PC-9 (cell line): ENCODE measurements around the gene OIT3. TPM values are rescaled to one million over a fixed set of nuclear protein-coding genes. Genes with fewer than 3 reads are reported as not detected.

Source experiments
- BruUV-seq: library from RNA; stranded (reverse); fragments of 400-500 nt; replicated peaks from 2 replicates; lab custom pipeline; 2021; lab: Mats Ljungman, UMichigan
- CTCF ChIA-PET: fragments of 300-600 bp; sonication (Branson Sonifier 250); formaldehyde crosslinking; loops from one replicate; lab custom pipeline; 2022; ENCODE audit warnings: antibody characterized with exemption; lab: Charles Lee
- POLR2A ChIA-PET: fragments of 300-600 bp; sonication (Branson Sonifier 250); formaldehyde crosslinking; loops from one replicate; lab custom pipeline; 2022; ENCODE audit warnings: antibody characterized with exemption; ENCODE audit not compliant: unreplicated experiment; lab: Charles Lee
- DNase-seq, 2 experiments: peaks; one replicate each; pipeline versions ENCODE4 v3.0.0 to v3.0.0-alpha.2; 2015 to 2022; ENCODE audit warnings: mixed read lengths in 1 of 2
- H2AFZ ChIP-seq: fragments of 200-600 bp; sonication (generic); 2 replicates; pipeline ENCODE4 v1.8.1; 2017; ENCODE audit warnings: antibody characterized with exemption
- H3F3A ChIP-seq: fragments of 200-600 bp; sonication (generic); 2 replicates; pipeline ENCODE4 v1.8.1; 2017; ENCODE audit warnings: antibody characterized with exemption, mild to moderate bottlenecking, low read depth; ENCODE audit not compliant: insufficient read depth
- H3K27ac ChIP-seq: fragments of 200-600 bp; sonication (generic); 2 replicates; pipeline ENCODE4 v1.6.1; 2016; ENCODE audit warnings: mixed run types
- H3K27me3 ChIP-seq: fragments of 200-600 bp; sonication (generic); 2 replicates; pipeline ENCODE4 v1.6.1; 2016; ENCODE audit warnings: low read depth, mixed run types; ENCODE audit not compliant: insufficient read depth
- H3K36me3 ChIP-seq: fragments of 200-600 bp; sonication (generic); 2 replicates; pipeline ENCODE4 v1.6.1; 2016; ENCODE audit warnings: low read depth, mixed run types
- H3K4me1 ChIP-seq: fragments of 200-600 bp; sonication (generic); replicated peaks from 2 replicates; pipeline ENCODE4 v1.6.1; 2016; ENCODE audit warnings: mixed run types; ENCODE audit not compliant: insufficient read depth
- H3K4me2 ChIP-seq: fragments of 200-600 bp; sonication (generic); 2 replicates; pipeline ENCODE4 v1.6.1; 2017; ENCODE audit warnings: mixed run types
- H3K4me3 ChIP-seq: fragments of 200-600 bp; sonication (generic); 2 replicates; pipeline ENCODE4 v1.6.1; 2016; ENCODE audit warnings: mixed run types
- H3K79me2 ChIP-seq: fragments of 200-600 bp; sonication (generic); 2 replicates; pipeline ENCODE4 v1.6.1; 2017; ENCODE audit warnings: low read depth, mixed run types
- H3K9me2 ChIP-seq: fragments of 200-600 bp; sonication (generic); 2 replicates; pipeline ENCODE4 v1.8.1; 2017; ENCODE audit warnings: mild to moderate bottlenecking; ENCODE audit not compliant: insufficient read depth
- H3K9me3 ChIP-seq: fragments of 200-600 bp; sonication (generic); 2 replicates; pipeline ENCODE4 v1.8.1; 2016; ENCODE audit warnings: low read depth; ENCODE audit not compliant: insufficient read depth
- H4K20me1 ChIP-seq: fragments of 200-600 bp; sonication (generic); 2 replicates; pipeline ENCODE4 v1.8.1; 2017; ENCODE audit not compliant: insufficient read depth
- EZH2 ChIP-seq: fragments of 200-600 bp; sonication (generic); IDR thresholded peaks from 2 replicates; pipeline ENCODE4 v1.8.0; 2017; ENCODE audit warnings: antibody characterized with exemption, low read depth
- intact Hi-C: fragments of 100-400 bp; cut with micrococcal nuclease; formaldehyde crosslinking; loops from one replicate; pipeline ENCODE4 v1.10.0; 2022; ENCODE audit not compliant: unreplicated experiment
- total RNA-seq: library from RNA; stranded (reverse); gene quantifications from 2 replicates; pipeline ENCODE4 v1.2.3, GENCODE V29; 2021
- TF ChIP-seq, protein P1 (sequence below): fragments of 200-600 bp; sonication (generic); conservative IDR thresholded peaks from 2 replicates; pipeline ENCODE4 v1.6.1; 2017; ENCODE audit warnings: mixed run types, antibody characterized with exemption, mild to moderate bottlenecking, moderate library complexity

Gene OIT3
- total RNA-seq, 1 experiment from 2014 or later: 0.28 TPM

DNA sequence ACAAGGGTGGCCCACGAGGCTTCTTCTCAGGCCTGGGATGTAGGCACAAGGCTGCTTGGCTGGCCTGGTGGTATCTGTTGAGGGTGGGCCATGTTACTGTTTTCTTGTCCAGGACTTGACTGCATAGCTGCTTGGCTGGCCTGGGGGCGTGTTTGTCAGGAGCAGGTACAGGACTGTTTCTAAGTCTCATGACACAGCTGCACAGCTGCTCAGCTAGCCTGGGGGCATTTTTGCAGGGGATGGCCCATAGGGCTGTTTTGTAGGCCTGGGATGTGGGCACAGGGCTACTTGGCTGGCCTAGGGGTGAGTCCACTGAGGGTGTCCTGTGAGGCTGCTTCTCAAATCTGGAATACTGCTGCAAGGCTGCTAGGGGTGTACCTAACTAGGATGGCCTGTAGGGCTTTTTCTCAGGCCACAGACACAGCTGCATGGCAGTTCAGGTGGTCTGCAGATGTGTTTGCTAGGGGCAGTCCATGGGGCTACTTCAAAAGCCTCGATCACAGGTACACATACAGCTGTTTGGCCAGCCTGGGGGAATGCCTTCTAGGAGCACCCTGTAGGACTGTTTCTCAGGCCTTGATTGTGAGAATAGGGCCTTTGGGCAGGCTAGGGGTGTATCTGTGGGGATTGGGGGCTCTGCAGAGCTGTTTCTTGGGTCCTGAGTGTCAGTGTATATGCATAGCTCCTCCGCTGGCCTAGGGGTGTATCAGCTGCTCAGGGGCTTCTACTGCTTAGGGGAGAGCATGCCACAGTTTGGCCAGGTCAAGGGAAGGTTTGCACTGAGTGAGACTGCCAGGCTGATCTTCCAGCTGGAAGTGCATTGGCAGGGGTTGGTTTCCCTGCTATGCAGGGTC lies 87.7 kb downstream of the OIT3 start:
- BruUV-seq: no TSS peak
- no peaks in the 10 kb centered on the region for H3K79me2 ChIP-seq
- TF ChIP-seq EZH2: no peak
- TF ChIP-seq, protein P1, sequence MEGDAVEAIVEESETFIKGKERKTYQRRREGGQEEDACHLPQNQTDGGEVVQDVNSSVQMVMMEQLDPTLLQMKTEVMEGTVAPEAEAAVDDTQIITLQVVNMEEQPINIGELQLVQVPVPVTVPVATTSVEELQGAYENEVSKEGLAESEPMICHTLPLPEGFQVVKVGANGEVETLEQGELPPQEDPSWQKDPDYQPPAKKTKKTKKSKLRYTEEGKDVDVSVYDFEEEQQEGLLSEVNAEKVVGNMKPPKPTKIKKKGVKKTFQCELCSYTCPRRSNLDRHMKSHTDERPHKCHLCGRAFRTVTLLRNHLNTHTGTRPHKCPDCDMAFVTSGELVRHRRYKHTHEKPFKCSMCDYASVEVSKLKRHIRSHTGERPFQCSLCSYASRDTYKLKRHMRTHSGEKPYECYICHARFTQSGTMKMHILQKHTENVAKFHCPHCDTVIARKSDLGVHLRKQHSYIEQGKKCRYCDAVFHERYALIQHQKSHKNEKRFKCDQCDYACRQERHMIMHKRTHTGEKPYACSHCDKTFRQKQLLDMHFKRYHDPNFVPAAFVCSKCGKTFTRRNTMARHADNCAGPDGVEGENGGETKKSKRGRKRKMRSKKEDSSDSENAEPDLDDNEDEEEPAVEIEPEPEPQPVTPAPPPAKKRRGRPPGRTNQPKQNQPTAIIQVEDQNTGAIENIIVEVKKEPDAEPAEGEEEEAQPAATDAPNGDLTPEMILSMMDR: no peak
- H3K27ac ChIP-seq: no peak overlapping the region
- no peaks in the 10 kb centered on the region for H3K27me3 ChIP-seq
- no peak overlapping the region for H2AFZ ChIP-seq
- no peaks in the 10 kb centered on the region for H3K4me1 ChIP-seq
- H4K20me1 ChIP-seq: no peaks in the 10 kb centered on the region
- ChIA-PET CTCF (no interaction called here), POLR2A (interaction anchor here (0.5 kb wide), 1 partner anchor 1568 kb away, joined by 12 read pairs; no protein-coding TSS in a partner anchor)
- DNase-seq: no peak
- peaks cover 14% of the 10 kb centered on the region for H3K9me3 ChIP-seq
- no peaks in the 10 kb centered on the region for H3K9me2 ChIP-seq
- no peak overlapping the region for H3K4me3 ChIP-seq
- no peak overlapping the region for H3K4me2 ChIP-seq
- H3K36me3 ChIP-seq: no peaks in the 10 kb centered on the region
- H3F3A ChIP-seq: no peaks in the 10 kb centered on the region
- intact Hi-C loops: no loop called here

DNA sequence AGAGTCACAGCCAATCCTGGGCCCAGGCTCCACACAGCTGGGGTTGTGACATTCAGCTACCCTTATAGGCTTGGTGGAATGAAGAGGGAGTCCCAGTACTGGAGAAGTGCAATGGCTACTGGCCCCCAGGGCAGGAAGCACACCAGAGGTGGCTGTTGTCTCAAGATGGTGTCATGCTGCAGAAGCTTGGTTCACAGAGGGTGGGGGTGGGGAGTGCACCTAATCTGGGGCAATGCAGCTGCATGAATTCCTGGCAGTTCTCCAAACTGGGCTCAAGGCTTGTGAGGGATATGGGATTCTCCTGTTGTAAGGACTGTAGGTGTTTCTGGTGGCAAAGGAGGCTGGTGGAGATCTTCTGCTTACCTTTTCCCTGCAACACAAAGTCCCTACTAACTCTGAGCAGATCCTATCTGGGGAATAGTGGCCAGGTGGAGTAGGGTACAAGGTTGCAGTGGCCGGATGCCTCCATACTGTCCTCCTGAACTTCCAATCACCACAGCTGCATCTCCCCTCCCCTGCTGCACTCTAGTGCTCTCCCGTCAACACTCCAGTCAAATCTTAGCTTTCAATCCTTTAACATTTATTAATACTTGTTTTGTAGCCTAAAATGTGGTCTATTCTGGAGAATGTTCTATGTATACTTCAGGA lies 88.5 kb downstream of the OIT3 start:
- TF ChIP-seq, protein P1: no peak
- no peak for TF ChIP-seq EZH2
- DNase-seq: no peak
- H3K4me1 ChIP-seq: no peaks in the 10 kb centered on the region
- no peaks in the 10 kb centered on the region for H4K20me1 ChIP-seq
- no peaks in the 10 kb centered on the region for H3K27me3 ChIP-seq
- no peaks in the 10 kb centered on the region for H3F3A ChIP-seq
- H2AFZ ChIP-seq: no peak overlapping the region
- ChIA-PET POLR2A (interaction anchor here (0.6 kb wide), 1 partner anchor 1007 kb away, joined by 9 read pairs; no protein-coding TSS in a partner anchor), CTCF (no interaction called here)
- no peak overlapping the region for H3K4me2 ChIP-seq
- peaks cover 14% of the 10 kb centered on the region for H3K9me3 ChIP-seq
- no peaks in the 10 kb centered on the region for H3K79me2 ChIP-seq
- H3K27ac ChIP-seq: no peak overlapping the region
- H3K36me3 ChIP-seq: no peaks in the 10 kb centered on the region
- no peak overlapping the region for H3K4me3 ChIP-seq
- no TSS peak for BruUV-seq
- no peaks in the 10 kb centered on the region for H3K9me2 ChIP-seq
- intact Hi-C loops: no loop called here

Other genes starting within 250 kb of the OIT3 start
- 59.5 and 61.9 TPM in 2 replicates for gene MCU, start 201.6 kb upstream of the OIT3 start, total RNA-seq
- gene PLA2G12B, start 61.1 kb downstream of the OIT3 start, total RNA-seq: not detected in 2 replicates
- 21.0 and 25.5 TPM in 2 replicates for gene P4HA1, start 203.1 kb downstream of the OIT3 start, total RNA-seq
- gene NUDT13, start 216.7 kb downstream of the OIT3 start, total RNA-seq: 5.2 TPM in 2 replicates